HG03469 (cell line): ENCODE data around the gene JAZF1.
"Not testable (repeated sequence)": the region's sequence is repeated elsewhere in the genome, so short reads cannot be mapped to it uniquely, and the experiment has no call there.

Experiments used
- ATAC-seq: cut with Tn5 transposase; IDR thresholded peaks from one replicate; pipeline ENCODE4 v1.9.1; 2021; ENCODE audit warnings: mild to moderate bottlenecking, moderate library complexity, moderate number of reproducible peaks; ENCODE audit not compliant: unreplicated experiment

Gene JAZF1

GRCh38 chr7:27923642-27923980, 257.0 kb downstream of the JAZF1 start:
- no peak for ATAC-seq

- ATAC-seq: peak; percentile 53
Measured at GRCh38 chr7:27922907-27923641, 257.5 kb downstream of the JAZF1 start.

GRCh38 chr7:27922389-27922788, 258.2 kb downstream of the JAZF1 start:
- ATAC-seq: not testable (repeated sequence)

GRCh38 chr7:27921081-27921836, 259.3 kb downstream of the JAZF1 start:
- ATAC-seq: no peak

- ATAC-seq: no peak
Measured at GRCh38 chr7:27920281-27920946, 260.2 kb downstream of the JAZF1 start.

- ATAC-seq: no peak
Measured at GRCh38 chr7:27918503-27918902, 262.1 kb downstream of the JAZF1 start.

GRCh38 chr7:27917774-27918314, 262.8 kb downstream of the JAZF1 start:
- ATAC-seq: no peak

GRCh38 chr7:27917119-27917518, 263.5 kb downstream of the JAZF1 start:
- ATAC-seq: no peak

GRCh38 chr7:27916372-27916771, 264.2 kb downstream of the JAZF1 start:
- ATAC-seq: no peak

GRCh38 chr7:27914409-27914808, 266.2 kb downstream of the JAZF1 start:
- ATAC-seq: no peak

- ATAC-seq: no peak
Measured at GRCh38 chr7:27912751-27913150, 267.8 kb downstream of the JAZF1 start.

- no peak for ATAC-seq
Measured at GRCh38 chr7:27911920-27912319, 268.7 kb downstream of the JAZF1 start.

- no peak for ATAC-seq
Measured at GRCh38 chr7:27910326-27910725, 270.3 kb downstream of the JAZF1 start.

GRCh38 chr7:27908534-27909165, 271.9 kb downstream of the JAZF1 start:
- no peak for ATAC-seq

- ATAC-seq: no peak
Measured at GRCh38 chr7:27906385-27907091, 274.1 kb downstream of the JAZF1 start.

GRCh38 chr7:27905951-27906350, 274.6 kb downstream of the JAZF1 start:
- no peak for ATAC-seq

- ATAC-seq: peak; percentile 77
Measured at GRCh38 chr7:27901028-27901760, 279.4 kb downstream of the JAZF1 start.

GRCh38 chr7:27900006-27900405, 280.6 kb downstream of the JAZF1 start:
- ATAC-seq: no peak

GRCh38 chr7:27899601-27900000, 281.0 kb downstream of the JAZF1 start:
- ATAC-seq: no peak

GRCh38 chr7:27897441-27897847, 283.2 kb downstream of the JAZF1 start:
- no peak for ATAC-seq
